Putamen (tissue), 1 donor: ENCODE measurements around the gene ELAVL1.
"Not testable (repeated sequence)": the region's sequence is repeated elsewhere in the genome, so short reads cannot be mapped to it uniquely, and the experiment has no call there.

Source experiments
- DNase-seq: peaks from one replicate; pipeline ENCODE4 v3.0.0-alpha.2; 2016; ENCODE audit warnings: low spot score

The ELAVL1 gene

GRCh38 chr19:7921967-7922835 lies 83.2 kb downstream of the ELAVL1 start:
- DNase-seq: no peak

DNA sequence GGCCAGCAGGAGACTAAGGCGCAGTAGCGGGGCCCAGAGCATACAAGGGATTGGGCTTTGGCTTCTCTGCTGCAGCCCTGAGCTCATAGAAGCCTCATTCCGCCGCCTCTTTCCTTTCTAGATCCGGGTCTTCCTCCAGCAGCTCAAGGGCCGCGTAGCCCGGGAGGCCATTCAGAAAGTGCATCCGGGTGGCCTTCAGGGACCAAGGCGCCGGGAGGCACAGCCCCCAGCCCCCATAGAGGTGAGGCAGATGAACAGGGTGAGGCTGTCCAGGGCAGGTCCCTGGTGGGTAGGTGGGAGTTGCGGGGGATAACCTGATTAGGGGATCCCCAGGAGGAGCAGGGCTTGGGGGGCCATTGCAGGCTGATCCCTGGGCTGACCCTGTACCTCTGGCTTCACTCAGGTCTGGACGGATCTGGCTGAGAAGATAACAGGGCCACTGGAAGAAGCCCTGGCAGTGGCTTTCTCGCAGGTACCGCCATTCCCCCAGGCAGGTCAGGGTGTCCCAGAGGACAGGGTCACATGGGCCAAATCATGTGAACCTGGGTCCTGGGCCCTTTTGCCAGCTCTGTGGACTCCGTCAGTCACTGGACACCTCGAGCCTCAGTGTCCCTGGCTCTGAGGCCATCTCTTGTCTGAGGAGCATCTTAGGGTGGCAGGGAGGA lies 84.0 kb downstream of the ELAVL1 start:
- DNase-seq: no peak

- DNase-seq: peak; percentile 97
Measured at GRCh38 chr19:7920519-7921301, 84.7 kb downstream of the ELAVL1 start.

GRCh38 chr19:7919610-7920518 lies 85.6 kb downstream of the ELAVL1 start, which contains the start of gene SNAPC2:
Gene SNAPC2, plus strand, starts transcription at chr19:7920338. Its CDS starts 29 bp downstream, at chr19:7920367.
- peak; percentile 90 for DNase-seq

DNA sequence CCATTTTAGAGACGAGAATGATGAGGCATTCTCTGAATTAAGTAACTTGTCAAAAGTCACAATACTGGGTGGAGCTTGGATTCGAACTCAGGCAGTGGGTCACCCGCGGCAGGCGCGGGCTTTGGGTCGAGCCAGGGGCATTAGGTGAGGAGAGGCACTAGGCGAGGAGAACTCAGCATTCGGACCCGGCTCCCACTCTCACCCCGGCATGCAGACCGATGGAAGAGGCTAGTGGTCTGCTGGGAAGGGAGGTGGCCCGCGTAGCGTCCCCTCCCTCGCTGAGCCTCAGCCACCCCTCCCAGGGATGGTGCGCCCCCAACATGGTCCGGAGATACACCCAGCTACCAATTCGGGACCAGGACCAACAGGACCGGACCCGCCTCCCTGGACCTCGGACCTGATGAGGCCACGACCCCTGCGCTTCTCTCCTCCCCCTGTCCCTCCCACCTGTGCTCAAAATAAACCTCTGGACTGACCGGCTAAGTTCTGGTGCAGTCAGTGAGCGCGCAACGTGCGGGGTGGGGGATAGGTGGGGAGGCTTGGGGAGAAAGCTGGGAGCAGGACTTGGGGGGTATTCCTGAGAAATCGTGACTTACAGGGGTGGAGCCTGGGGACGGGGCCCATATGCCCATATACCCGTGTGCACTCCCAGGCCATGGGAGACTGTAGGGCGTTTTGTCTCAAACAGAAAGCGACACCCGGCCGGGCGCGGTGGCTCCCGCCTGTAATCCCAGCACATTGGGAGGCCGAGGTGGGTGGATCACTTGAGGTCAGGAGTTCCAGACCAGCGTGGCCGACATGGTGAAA lies 86.6 kb downstream of the ELAVL1 start:
- no peak for DNase-seq

DNA sequence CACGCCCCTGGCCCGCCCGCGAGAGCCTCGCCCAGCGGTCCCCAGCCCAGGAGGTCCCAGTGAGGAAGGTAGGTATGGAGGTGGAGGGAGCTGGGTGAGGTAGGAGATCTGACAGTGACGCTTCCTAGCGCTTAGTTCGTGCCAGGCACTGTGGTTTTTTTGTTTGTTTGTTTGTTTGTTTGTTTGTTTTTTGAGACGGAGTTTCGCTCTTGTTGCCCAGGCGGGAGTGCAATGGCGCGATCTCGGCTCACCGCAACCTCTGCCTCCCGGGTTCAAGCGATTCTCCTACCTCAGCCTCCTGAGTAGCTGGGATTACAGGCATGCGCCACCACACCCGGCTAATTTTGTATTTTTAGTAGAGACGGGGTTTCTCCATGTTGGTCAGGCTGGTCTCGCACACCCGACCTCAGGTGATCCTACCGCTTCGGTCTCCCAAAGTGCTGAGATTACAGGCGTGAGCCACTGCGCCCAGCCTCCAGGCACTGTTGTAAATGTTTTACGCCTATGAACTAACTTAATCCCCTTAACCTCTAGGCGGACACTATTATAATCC lies 87.3 kb downstream of the ELAVL1 start:
- DNase-seq: not testable (repeated sequence)

DNA sequence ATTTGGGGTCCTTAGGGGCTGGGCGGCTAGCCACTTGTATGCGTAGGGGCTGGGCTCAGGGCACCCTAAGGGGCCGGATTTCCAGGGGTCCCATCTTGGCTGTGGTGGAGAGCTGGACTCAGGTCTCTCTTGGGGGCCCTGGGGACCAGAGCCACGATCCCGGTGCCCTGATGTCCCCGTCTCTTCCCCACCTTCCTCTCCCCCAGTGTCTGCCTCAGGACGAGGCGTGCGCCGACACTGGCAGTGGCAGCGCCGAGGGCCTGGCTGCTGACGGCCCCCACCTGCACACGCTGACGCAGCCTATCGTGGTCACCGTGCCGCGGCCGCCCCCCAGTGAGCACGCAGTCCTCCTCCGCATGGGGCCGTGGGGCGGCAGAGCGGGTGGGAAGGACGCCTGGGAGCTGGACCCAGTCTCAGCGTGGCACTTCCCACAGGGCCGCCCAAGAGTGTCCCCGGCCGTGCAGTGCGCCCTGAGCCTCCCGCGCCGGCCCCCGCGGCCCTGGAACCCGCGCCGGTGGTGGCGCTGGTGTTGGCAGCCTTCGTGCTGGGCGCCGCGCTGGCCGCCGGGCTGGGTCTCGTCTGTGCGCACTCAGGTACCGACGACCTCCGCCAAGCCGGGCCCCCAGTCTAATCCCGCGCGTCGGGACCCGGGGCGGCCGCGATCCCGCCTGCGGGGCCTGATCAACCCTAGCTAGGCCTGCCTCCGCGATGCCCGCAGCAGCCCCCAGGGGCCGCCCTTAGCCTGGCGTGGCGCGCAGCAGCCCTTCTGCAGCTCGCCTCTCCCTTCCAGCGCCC lies 88.0 kb downstream of the ELAVL1 start:
- DNase-seq: no peak

DNA sequence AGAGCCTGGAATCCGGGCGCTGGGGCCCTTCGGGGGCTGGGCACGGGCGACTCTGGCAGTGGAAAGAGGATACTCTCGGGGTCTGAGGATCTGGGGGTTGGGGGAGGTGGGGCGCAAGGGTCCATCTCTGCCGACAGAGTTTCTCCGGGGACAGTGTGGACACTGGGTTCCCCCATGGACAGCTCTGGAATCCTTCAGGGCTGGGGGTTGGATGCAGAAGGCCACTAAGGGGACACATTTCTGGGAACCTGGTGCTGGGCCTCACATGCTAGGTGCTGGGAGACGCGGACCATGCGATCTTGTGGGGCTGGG lies 88.5 kb downstream of the ELAVL1 start:
- no peak for DNase-seq

GRCh38 chr19:7916103-7916954 lies 89.1 kb downstream of the ELAVL1 start:
- DNase-seq: no peak

DNA sequence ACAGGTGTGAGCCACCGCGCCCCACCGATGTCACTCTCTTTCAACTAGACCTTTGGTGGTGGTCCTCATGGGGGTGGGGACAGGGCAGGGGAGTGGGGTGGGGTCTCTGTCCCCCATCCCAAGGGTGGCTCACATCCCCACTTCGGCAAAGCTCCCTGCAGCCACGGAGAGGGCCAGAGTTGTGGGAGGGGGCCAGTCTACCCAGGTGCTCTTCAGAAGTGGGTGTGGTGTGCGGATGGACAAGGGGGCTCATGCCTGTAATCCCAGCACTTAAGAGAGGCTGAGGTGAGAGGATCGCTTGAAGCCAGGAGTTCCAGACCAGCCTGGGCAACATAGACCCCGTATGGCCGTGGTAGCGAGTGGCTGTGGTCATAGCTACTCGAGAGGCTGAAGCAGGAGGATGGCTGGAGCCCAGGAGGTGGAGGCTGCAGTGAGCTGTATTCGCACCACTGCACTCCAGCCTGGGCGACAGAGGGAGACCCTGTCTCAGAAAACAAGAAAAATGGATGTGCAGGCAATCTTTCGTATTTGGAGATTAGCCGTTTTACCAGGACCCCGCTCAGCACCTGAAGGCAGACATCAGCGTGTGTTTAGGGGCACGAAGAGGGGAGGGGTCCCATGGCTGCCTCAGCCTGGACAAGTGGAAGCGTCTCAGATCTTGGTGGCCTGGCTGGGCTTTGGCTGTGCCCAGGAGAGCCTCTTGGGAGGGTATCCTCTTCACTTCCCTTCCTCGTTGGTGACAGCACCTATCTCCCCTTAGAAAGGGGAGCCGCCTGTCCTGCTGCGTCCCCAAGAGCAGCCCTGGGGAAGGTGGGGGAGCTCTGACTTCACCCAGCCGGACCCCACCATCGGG lies 90.0 kb downstream of the ELAVL1 start:
- no peak for DNase-seq

DNA sequence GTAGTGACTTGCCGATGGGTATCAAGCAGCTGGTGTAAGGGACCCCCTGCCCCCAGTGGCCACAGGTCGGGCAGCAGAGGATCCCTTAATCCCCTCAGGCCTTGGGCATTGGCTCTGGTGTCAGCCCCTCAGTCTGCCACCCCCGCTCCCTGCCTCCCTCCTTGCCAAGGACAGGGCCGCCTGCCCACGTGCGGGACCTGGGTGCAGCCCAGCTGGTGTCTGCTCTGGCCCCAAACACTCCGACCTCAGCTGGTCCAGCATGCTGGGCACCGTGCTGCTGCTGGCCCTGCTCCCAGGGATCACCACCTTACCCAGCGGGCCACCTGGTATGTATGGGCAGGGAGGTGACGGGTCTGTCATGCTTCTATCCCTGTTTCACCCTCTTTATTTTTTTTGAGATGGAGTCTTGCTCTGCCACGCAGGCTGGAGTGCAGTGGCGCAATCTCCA lies 90.8 kb downstream of the ELAVL1 start, which contains the start of gene TGFBR3L:
TGFBR3L (plus strand) TSS at position 233 of the 448 bp plus-strand sequence.
- DNase-seq: no peak

- no peak for DNase-seq
Measured at GRCh38 chr19:7914099-7914498, 91.3 kb downstream of the ELAVL1 start.

GRCh38 chr19:7913652-7914051 lies 91.8 kb downstream of the ELAVL1 start:
- no peak for DNase-seq

DNA sequence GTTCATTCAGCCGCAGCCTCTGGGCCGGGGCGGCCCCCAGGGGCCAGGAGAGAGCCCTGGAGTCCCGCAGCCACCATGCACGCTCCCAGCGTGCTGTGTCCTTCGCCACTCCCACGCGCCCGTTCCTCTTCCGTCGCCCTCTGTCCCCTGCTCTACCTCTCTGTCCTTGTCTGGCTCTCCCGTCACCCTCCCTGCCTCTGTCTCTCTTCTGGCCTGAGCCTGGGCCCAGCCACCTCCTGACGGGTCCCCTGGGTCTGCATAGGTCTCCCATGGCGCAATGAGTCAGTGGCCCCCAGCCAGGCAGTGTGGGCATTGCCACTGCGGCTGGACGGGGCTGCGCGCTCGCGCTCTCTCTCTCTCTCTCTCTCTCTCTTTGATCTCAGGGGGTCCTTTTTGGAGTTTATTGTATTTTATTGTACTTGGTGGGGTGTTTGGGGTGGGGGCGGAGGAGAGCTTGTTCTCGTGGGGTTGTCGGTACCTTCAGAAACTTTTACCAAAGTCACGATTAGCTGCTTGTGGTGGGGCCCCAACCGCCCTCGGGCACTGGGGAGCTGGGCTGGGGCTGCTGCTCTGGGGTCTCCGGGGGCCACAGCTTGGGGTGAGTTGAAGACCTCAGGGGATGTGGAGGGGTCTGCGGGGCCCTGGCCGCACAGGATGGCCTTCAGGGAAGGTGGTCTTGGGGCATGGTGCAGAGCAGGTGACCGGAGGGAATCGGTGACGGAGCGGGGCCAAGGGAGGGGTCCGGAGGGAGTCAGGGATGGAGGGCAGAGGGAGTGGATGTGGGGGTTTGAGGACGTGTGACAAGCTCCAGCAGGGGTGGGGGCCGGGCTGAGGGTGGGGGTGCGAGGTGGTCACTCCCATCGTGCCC lies 92.5 kb downstream of the ELAVL1 start:
- no peak for DNase-seq

- no peak for DNase-seq
Measured at GRCh38 chr19:7912144-7912696, 93.2 kb downstream of the ELAVL1 start.

GRCh38 chr19:7911508-7912143 lies 93.8 kb downstream of the ELAVL1 start:
- DNase-seq: no peak
